Activated naive CD4-positive, alpha-beta T cell treated with anti-CD3 and anti-CD28 coated beads, Interleukin-2, amount 50 U/mL, for 16 hours (primary cell): ENCODE data around the gene NEXN.
A peak's percentile ranks its signal among the peaks of the same experiment; 100 is the strongest.
"Not testable (repeated sequence)": the region's sequence is repeated elsewhere in the genome, so short reads cannot be mapped to it uniquely, and the experiment has no call there.

ENCODE experiments used
- DNase-seq: peaks from one replicate; pipeline ENCODE4 v3.0.0-alpha.2; 2020

Gene NEXN

GRCh38 chr1:77970192-77970591 lies 81.8 kb downstream of the NEXN start:
- no peak for DNase-seq

GRCh38 chr1:77972080-77972479 lies 83.7 kb downstream of the NEXN start:
- no peak for DNase-seq

GRCh38 chr1:77975386-77975785 lies 87.0 kb downstream of the NEXN start:
- no peak for DNase-seq

- no peak for DNase-seq
Measured at GRCh38 chr1:77975907-77976306, 87.5 kb downstream of the NEXN start.

- no peak for DNase-seq
Measured at GRCh38 chr1:77976433-77977076, 88.1 kb downstream of the NEXN start.

- DNase-seq, result no peak
Measured at GRCh38 chr1:77977989-77978292, 89.5 kb downstream of the NEXN start.

GRCh38 chr1:77978293-77978968 lies 90.0 kb downstream of the NEXN start:
- peak; percentile 74 for DNase-seq

GRCh38 chr1:77978969-77979876 lies 90.8 kb downstream of the NEXN start, which contains the start of gene FUBP1:
TSS of gene FUBP1 (minus strand) at chr1:77979072. CDS start at chr1:77979004, 68 bp downstream.
- peak; percentile 92 for DNase-seq

GRCh38 chr1:77983352-77983996 lies 95.0 kb downstream of the NEXN start:
- DNase-seq, result not testable (repeated sequence)

- DNase-seq, result no peak
Measured at GRCh38 chr1:77983997-77984355, 95.6 kb downstream of the NEXN start.

GRCh38 chr1:77984629-77985028 lies 96.2 kb downstream of the NEXN start:
- DNase-seq, result no peak

- no peak for DNase-seq
Measured at GRCh38 chr1:77986810-77987209, 98.4 kb downstream of the NEXN start.

- no peak for DNase-seq
Measured at GRCh38 chr1:77987919-77988318, 99.5 kb downstream of the NEXN start.

- no peak for DNase-seq
Measured at GRCh38 chr1:77989744-77990143, 101.3 kb downstream of the NEXN start.

GRCh38 chr1:77990629-77991204 lies 102.3 kb downstream of the NEXN start:
- DNase-seq, result no peak

- no peak for DNase-seq
Measured at GRCh38 chr1:77991638-77992037, 103.2 kb downstream of the NEXN start.
